GM23338 (cell line): ENCODE results near the gene ITGA7. TPM values are rescaled to one million over a fixed set of nuclear protein-coding genes. Genes with fewer than 3 reads are reported as not detected.

ENCODE experiments used
- ATAC-seq: fragments of 200-7000 bp; cut with Tn5 transposase; 3 replicates; pipeline ENCODE4 v1.9.1; 2020
- DNase-seq: peaks from one replicate; pipeline ENCODE4 v3.0.0-alpha.2; 2015; ENCODE audit warnings: low spot score
- H2AFZ ChIP-seq: fragments of 200-600 bp; sonication (generic); 2 replicates; pipeline ENCODE4 v1.8.0; 2016; ENCODE audit warnings: antibody characterized with exemption, mild to moderate bottlenecking, moderate library complexity
- H3F3A ChIP-seq: fragments of 200-600 bp; sonication (generic); replicated peaks from 2 replicates; pipeline ENCODE4 v1.8.0; 2017; ENCODE audit warnings: antibody characterized with exemption, mixed run types, low read depth
- H3K27ac ChIP-seq: fragments of 200-600 bp; sonication (generic); 2 replicates; pipeline ENCODE4 v1.6.1; 2016; ENCODE audit warnings: low read depth
- H3K27me3 ChIP-seq: fragments of 200-600 bp; sonication (generic); 2 replicates; pipeline ENCODE4 v1.8.0; 2016; ENCODE audit warnings: mild to moderate bottlenecking, mixed run types, moderate library complexity; ENCODE audit not compliant: insufficient read depth
- H3K36me3 ChIP-seq: fragments of 200-600 bp; sonication (generic); 2 replicates; pipeline ENCODE4 v1.8.0; 2016; ENCODE audit warnings: mild to moderate bottlenecking; ENCODE audit not compliant: insufficient read depth
- H3K4me1 ChIP-seq: fragments of 200-600 bp; sonication (generic); 2 replicates; pipeline ENCODE4 v1.8.0; 2016; ENCODE audit warnings: mild to moderate bottlenecking, moderate library complexity; ENCODE audit not compliant: insufficient read depth
- H3K4me2 ChIP-seq: fragments of 200-600 bp; sonication (generic); 2 replicates; pipeline ENCODE4 v1.7.1; 2017; ENCODE audit warnings: mixed run types
- H3K4me3 ChIP-seq: fragments of 200-600 bp; sonication (generic); 2 replicates; pipeline ENCODE4 v1.6.1; 2016; ENCODE audit warnings: mixed run types
- H3K79me2 ChIP-seq: fragments of 200-600 bp; sonication (generic); replicated peaks from 2 replicates; pipeline ENCODE4 v1.8.0; 2017; ENCODE audit warnings: mild to moderate bottlenecking; ENCODE audit not compliant: insufficient read depth
- H3K9me2 ChIP-seq: fragments of 200-600 bp; sonication (generic); 2 replicates; pipeline ENCODE4 v1.8.0; 2017; ENCODE audit not compliant: insufficient read depth
- H4K20me1 ChIP-seq: fragments of 200-600 bp; sonication (generic); replicated peaks from 2 replicates; pipeline ENCODE4 v1.8.0; 2017; ENCODE audit warnings: mild to moderate bottlenecking; ENCODE audit not compliant: insufficient read depth
- H3K27ac Mint-ChIP-seq: 2 replicates; pipeline ENCODE4 v1.8.0; 2020; ENCODE audit warnings: inconsistent platforms, mild to moderate bottlenecking, moderate library complexity, mixed read lengths
- H3K27me3 Mint-ChIP-seq: 3 replicates; pipeline ENCODE4 v1.8.0; 2022; ENCODE audit warnings: low read depth, mild to moderate bottlenecking, moderate library complexity, mixed read lengths, inconsistent platforms; ENCODE audit not compliant: insufficient read depth, poor library complexity
- H3K36me3 Mint-ChIP-seq: 3 replicates; pipeline ENCODE4 v1.8.0; 2021; ENCODE audit warnings: low read depth, mild to moderate bottlenecking, inconsistent platforms, moderate library complexity, mixed read lengths
- H3K4me1 Mint-ChIP-seq: 3 replicates; pipeline ENCODE4 v1.8.0; 2020; ENCODE audit warnings: mild to moderate bottlenecking, inconsistent platforms, mixed read lengths
- H3K4me3 Mint-ChIP-seq: 3 replicates; pipeline ENCODE4 v1.8.0; 2021; ENCODE audit warnings: moderate library complexity, mild to moderate bottlenecking, inconsistent platforms, mixed read lengths
- H3K9me3 Mint-ChIP-seq: 3 replicates; pipeline ENCODE4 v1.8.0; 2020; ENCODE audit warnings: moderate library complexity, mild to moderate bottlenecking, inconsistent platforms, mixed read lengths
- CREB1 ChIP-seq: fragments of 250-450 bp; sonication (Bioruptor Pico); IDR thresholded peaks from 2 replicates; pipeline ENCODE4 v1.5.0; 2020; ENCODE audit warnings: low read depth, mild to moderate bottlenecking, moderate library complexity
- EZH2phosphoT487 ChIP-seq: fragments of 200-600 bp; sonication (generic); IDR thresholded peaks from one replicate; pipeline ENCODE4 v1.8.1; 2018; ENCODE audit warnings: antibody characterized with exemption; ENCODE audit not compliant: unreplicated experiment
- JUNB ChIP-seq: IDR thresholded peaks from one replicate; pipeline ENCODE4 v1.6.1; 2016; ENCODE audit warnings: antibody characterized with exemption; ENCODE audit not compliant: unreplicated experiment
- NANOG ChIP-seq: IDR thresholded peaks from 2 replicates; pipeline ENCODE4 v1.6.1; 2016; ENCODE audit warnings: antibody characterized with exemption, borderline replicate concordance
- POLR2AphosphoS5 ChIP-seq: IDR thresholded peaks from 2 replicates; pipeline ENCODE4 v1.6.1; 2016; ENCODE audit warnings: antibody characterized with exemption, low read depth
- ZNF114 ChIP-seq: fragments of 250-450 bp; sonication (Bioruptor Pico); IDR thresholded peaks from 2 replicates; pipeline ENCODE4 v1.5.0; 2020; ENCODE audit warnings: mild to moderate bottlenecking, moderate library complexity
- ZNF331 ChIP-seq: fragments of 250-450 bp; sonication (Bioruptor Pico); IDR thresholded peaks from 2 replicates; pipeline ENCODE4 v1.5.0; 2020; ENCODE audit warnings: low read depth, mild to moderate bottlenecking, moderate library complexity
- polyA plus RNA-seq: library from polyadenylated mRNA; unstranded; fragments of >200 nt; fragmentation: Nextera tagmentation; extraction: Ambion mirVana; gene quantifications from 2 replicates; pipeline ENCODE4 v1.2.1, GENCODE V29; 2016
- small RNA-seq: library from RNA; depleted of rRNA; stranded (forward); fragments of <200 nt; gene quantifications from one replicate; pipeline ENCODE3, GENCODE V24; 2014; ENCODE audit warnings: low replicate concordance
- total RNA-seq: library from RNA; depleted of rRNA; stranded (reverse); fragments of >200 nt; shearing (Covaris generic); gene quantifications from 2 replicates; pipeline ENCODE4 v1.2.3, GENCODE V29; 2014; rRNA removed

ITGA7 gene
- total and polyA plus RNA-seq, 2 experiments from 2014 or later, result 20.0 to 49.1 TPM

DNA sequence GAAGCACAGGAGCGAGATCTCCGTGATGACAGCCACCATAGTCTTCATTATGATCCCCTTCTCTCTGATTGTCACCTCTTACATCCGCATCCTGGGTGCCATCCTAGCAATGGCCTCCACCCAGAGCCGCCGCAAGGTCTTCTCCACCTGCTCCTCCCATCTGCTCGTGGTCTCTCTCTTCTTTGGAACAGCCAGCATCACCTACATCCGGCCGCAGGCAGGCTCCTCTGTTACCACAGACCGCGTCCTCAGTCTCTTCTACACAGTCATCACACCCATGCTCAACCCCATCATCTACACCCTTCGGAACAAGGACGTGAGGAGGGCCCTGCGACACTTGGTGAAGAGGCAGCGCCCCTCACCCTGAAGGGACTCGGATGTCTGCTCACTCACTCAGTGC lies 70.2 kb downstream of the ITGA7 start:
- Histone ChIP-seq H3K27ac (no peak overlapping the region), H3K27me3 (no peaks in the 10 kb centered on the region), H3K9me2 (no peaks in the 10 kb centered on the region), H3F3A (no peaks in the 10 kb centered on the region), H3K4me3 (no peak overlapping the region), H3K79me2 (no peaks in the 10 kb centered on the region), H4K20me1 (no peaks in the 10 kb centered on the region), H3K4me2 (no peak overlapping the region), H3K4me1 (no peaks in the 10 kb centered on the region), H2AFZ (no peak overlapping the region), H3K36me3 (no peaks in the 10 kb centered on the region)
- Mint-ChIP-seq H3K4me1 (no peaks in the 10 kb centered on the region), H3K36me3 (no peaks in the 10 kb centered on the region), H3K27ac (no peak overlapping the region), H3K4me3 (no peak overlapping the region), H3K27me3 (no peaks in the 10 kb centered on the region), H3K9me3 (no peaks in the 10 kb centered on the region)
- no peak for ATAC-seq
- TF ChIP-seq NANOG, result no peak
- DNase-seq, result no peak

DNA sequence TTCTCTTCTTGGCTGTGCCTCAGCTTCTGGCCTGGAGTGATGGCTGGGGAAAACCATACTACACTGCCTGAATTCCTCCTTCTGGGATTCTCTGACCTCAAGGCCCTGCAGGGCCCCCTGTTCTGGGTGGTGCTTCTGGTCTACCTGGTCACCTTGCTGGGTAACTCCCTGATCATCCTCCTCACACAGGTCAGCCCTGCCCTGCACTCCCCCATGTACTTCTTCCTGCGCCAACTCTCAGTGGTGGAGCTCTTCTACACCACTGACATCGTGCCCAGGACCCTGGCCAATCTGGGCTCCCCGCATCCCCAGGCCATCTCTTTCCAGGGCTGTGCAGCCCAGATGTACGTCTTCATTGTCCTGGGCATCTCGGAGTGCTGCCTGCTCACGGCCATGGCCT lies 70.9 kb downstream of the ITGA7 start, which contains the start of gene OR10P1:
Gene OR10P1 (plus strand): TSS at position 40 of the 400 bp plus-strand sequence. CDS start 0 bp downstream, at position 40.
- no peaks in the 10 kb centered on the region for H3K79me2 ChIP-seq
- DNase-seq (no peak), ATAC-seq (no peak)
- no peak within 1 kb of the TSS for H3K4me3 ChIP-seq
- no peaks in the 10 kb centered on the region for H3K9me2 ChIP-seq
- Mint-ChIP-seq H3K4me3 (no peak within 1 kb of the TSS), H3K9me3 (no peaks in the 10 kb centered on the region), H3K27ac (no peak within 1 kb of the TSS), H3K4me1 (no peaks in the 10 kb centered on the region), H3K27me3 (no peaks in the 10 kb centered on the region), H3K36me3 (no peaks in the 10 kb centered on the region)
- no peaks in the 10 kb centered on the region for H3K36me3 ChIP-seq
- H3F3A ChIP-seq, result no peaks in the 10 kb centered on the region
- TF ChIP-seq ZNF114, result no peak
- TF ChIP-seq CREB1, result no peak
- TF ChIP-seq ZNF331, result no peak
- TF ChIP-seq NANOG, result no peak
- no peak for TF ChIP-seq JUNB
- H3K4me1 ChIP-seq, result no peaks in the 10 kb centered on the region
- no peak within 1 kb of the TSS for H3K4me2 ChIP-seq
- H3K27ac ChIP-seq, result no peak within 1 kb of the TSS
- H3K27me3 ChIP-seq, result no peaks in the 10 kb centered on the region
- H4K20me1 ChIP-seq, result no peaks in the 10 kb centered on the region
- no peak within 1 kb of the TSS for H2AFZ ChIP-seq

DNA sequence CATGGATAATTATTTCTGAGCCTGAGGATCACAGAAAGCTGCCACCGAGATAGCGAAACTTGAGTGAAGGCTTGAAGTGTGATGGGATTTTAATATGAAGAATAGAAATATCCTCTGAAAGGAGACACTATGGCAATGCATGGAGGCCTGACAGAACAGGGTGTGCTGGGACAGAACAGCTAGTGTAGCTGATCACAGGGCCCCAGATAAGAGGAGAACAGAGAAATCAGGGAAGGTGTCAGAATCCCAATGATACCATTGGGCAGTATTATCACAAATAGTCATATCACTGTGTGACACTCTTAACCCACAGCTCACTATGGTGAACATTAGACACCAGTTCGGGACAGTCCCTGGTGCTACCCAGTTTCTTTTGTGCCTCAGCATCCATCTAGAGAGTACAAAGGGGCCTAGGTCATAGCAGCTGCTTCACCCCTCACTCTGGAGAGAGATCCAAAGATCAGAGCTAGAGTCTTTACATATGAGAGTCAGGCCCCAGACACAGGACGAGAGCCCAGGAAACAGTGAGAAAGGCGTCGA lies 71.5 kb downstream of the ITGA7 start:
- Histone ChIP-seq H2AFZ (no peak overlapping the region), H3K27ac (no peak overlapping the region), H3K4me2 (no peak overlapping the region), H3K36me3 (no peaks in the 10 kb centered on the region), H3K79me2 (no peaks in the 10 kb centered on the region), H3K4me3 (no peak overlapping the region), H3K9me2 (no peaks in the 10 kb centered on the region), H3F3A (no peaks in the 10 kb centered on the region), H3K4me1 (no peaks in the 10 kb centered on the region), H3K27me3 (no peaks in the 10 kb centered on the region), H4K20me1 (no peaks in the 10 kb centered on the region)
- ATAC-seq, result no peak
- TF ChIP-seq POLR2AphosphoS5 (no peak), EZH2phosphoT487 (no peak)
- Mint-ChIP-seq H3K9me3 (no peaks in the 10 kb centered on the region), H3K27me3 (no peaks in the 10 kb centered on the region), H3K27ac (no peak overlapping the region), H3K4me1 (no peaks in the 10 kb centered on the region), H3K4me3 (no peak overlapping the region), H3K36me3 (no peaks in the 10 kb centered on the region)
- no peak for DNase-seq

Small RNAs within 50 kb of the gene (small RNA-seq; reads per million reads assigned to genes)
- gene AC009779.1 (not detected), gene AC009779.5 (not detected), gene RF00017 (not detected)

Other genes with a start within 250 kb of the ITGA7 start
- gene OR6C70, start 237.8 kb downstream of the ITGA7 start, total RNA-seq, result not detected in 2 replicates
- not detected in 2 replicates for gene OR6C70, start 237.8 kb downstream of the ITGA7 start, polyA plus RNA-seq
- not detected in 2 replicates for gene OR6C68, start 215.5 kb downstream of the ITGA7 start, total RNA-seq
- gene OR6C68, start 215.5 kb downstream of the ITGA7 start, polyA plus RNA-seq, result not detected in 2 replicates
- gene OR6C4, start 158.3 kb downstream of the ITGA7 start, total RNA-seq, result not detected in 2 replicates
- not detected in 2 replicates for gene OR6C4, start 158.3 kb downstream of the ITGA7 start, polyA plus RNA-seq
- not detected in 2 replicates for gene OR2AP1, start 135.4 kb downstream of the ITGA7 start, total RNA-seq
- not detected in 2 replicates for gene OR2AP1, start 135.4 kb downstream of the ITGA7 start, polyA plus RNA-seq
- gene OR10P1, start 71.0 kb downstream of the ITGA7 start, total RNA-seq, result not detected in 2 replicates
- not detected in 2 replicates for gene OR10P1, start 71.0 kb downstream of the ITGA7 start, polyA plus RNA-seq
- gene BLOC1S1, start 8.1 kb upstream of the ITGA7 start, total RNA-seq, result 52.3 and 68.3 TPM in 2 replicates
- gene BLOC1S1, start 8.1 kb upstream of the ITGA7 start, polyA plus RNA-seq, result 174 and 198 TPM in 2 replicates
- 1.7 and 7.5 TPM in 2 replicates for gene RDH5, start 12.5 kb upstream of the ITGA7 start, total RNA-seq
- gene RDH5, start 12.5 kb upstream of the ITGA7 start, polyA plus RNA-seq, result 3.9 and 5.4 TPM in 2 replicates
- 294 and 307 TPM in 2 replicates for gene CD63, start 21.1 kb upstream of the ITGA7 start, total RNA-seq
- 670 and 685 TPM in 2 replicates for gene CD63, start 21.1 kb upstream of the ITGA7 start, polyA plus RNA-seq
- gene GDF11, start 35.2 kb upstream of the ITGA7 start, total RNA-seq, result 12.5 and 12.6 TPM in 2 replicates
- gene GDF11, start 35.2 kb upstream of the ITGA7 start, polyA plus RNA-seq, result 3.7 and 3.8 TPM in 2 replicates
- 96.0 and 115 TPM in 2 replicates for gene SARNP, start 109.8 kb upstream of the ITGA7 start, total RNA-seq
- 291 and 313 TPM in 2 replicates for gene SARNP, start 109.8 kb upstream of the ITGA7 start, polyA plus RNA-seq
- 12.4 and 18.0 TPM in 2 replicates for gene ORMDL2, start 110.1 kb upstream of the ITGA7 start, total RNA-seq
- gene ORMDL2, start 110.1 kb upstream of the ITGA7 start, polyA plus RNA-seq, result 55.1 and 58.7 TPM in 2 replicates
- gene DNAJC14, start 121.7 kb upstream of the ITGA7 start, total RNA-seq, result 28.9 and 35.1 TPM in 2 replicates
- gene DNAJC14, start 121.7 kb upstream of the ITGA7 start, polyA plus RNA-seq, result 8.9 and 9.7 TPM in 2 replicates
- gene MMP19, start 135.0 kb upstream of the ITGA7 start, total RNA-seq, result 0.08 and 1.4 TPM in 2 replicates
- 0.17 and 1.5 TPM in 2 replicates for gene MMP19, start 135.0 kb upstream of the ITGA7 start, polyA plus RNA-seq
- 70.2 and 75.9 TPM in 2 replicates for gene PYM1, start 220.0 kb upstream of the ITGA7 start, total RNA-seq
- gene PYM1, start 220.0 kb upstream of the ITGA7 start, polyA plus RNA-seq, result 150 and 151 TPM in 2 replicates
- gene DGKA, start 223.3 kb upstream of the ITGA7 start, total RNA-seq, result 16.1 and 35.9 TPM in 2 replicates
- 22.5 and 24.6 TPM in 2 replicates for gene DGKA, start 223.3 kb upstream of the ITGA7 start, polyA plus RNA-seq